Measurements from ENCODE around the gene GNB1L. TPM values are rescaled to one million over a fixed set of nuclear protein-coding genes. Genes with fewer than 3 reads are reported as not detected.

GNB1L gene
- total and polyA plus RNA-seq, 9 of the 15 experiments (the other 6 are each of a cell fraction or from before 2014, with no cell fraction given): 0.56 to 50.5 (median 10.2) TPM

DNA sequence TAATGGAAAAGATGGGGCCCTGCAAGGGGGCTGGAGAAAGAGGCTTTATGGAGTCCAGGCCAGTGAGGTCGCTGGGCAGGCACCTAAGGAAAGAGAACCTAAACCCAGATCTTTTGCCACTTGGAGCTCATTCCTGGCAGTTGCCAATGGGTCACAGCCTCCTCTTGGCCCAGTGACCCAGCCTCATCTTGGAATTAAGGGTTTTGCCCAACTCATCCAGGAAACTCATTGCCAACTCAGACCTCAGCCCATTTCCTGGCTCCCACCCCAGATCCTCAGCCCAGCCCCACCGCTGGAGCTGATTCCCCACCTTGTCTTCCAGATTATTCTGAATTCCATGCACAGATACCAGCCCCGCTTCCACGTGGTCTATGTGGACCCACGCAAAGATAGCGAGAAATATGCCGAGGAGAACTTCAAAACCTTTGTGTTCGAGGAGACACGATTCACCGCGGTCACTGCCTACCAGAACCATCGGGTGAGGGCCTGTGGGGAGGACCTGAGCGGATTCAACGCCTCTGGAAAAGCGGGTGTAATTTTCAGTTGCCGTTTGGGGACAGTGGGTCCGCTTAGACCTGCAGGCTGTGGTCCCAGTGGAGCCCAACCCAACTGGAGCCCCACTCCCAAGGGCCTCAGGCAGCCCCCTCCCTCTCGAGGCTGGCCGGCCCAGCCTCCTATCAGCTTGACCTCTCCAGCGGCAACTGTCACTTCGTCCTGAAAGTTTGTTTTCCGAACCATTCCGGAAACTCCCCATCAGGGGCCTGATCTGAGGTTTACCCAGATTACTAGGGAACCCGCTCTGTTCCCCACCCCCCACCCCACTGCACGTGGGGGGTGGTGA lies 89.8 kb downstream of the GNB1L start:
- Histone ChIP-seq H3K9ac (ENCODE audit: insufficient read depth in 1 of 2, low read depth in 2 of 2, low read length in 2 of 2) (peak overlapping the region in 1 of 2 experiments; percentile 35; a peak in 2 of 4 replicates), H4K20me1 (replicated peaks; ENCODE audit: control insufficient read depth, insufficient read depth, low read length) (0 out of 2 replicates have a peak, but pooled peaks cover 1% of the 10 kb centered on the region), H3K4me1 (replicated peaks in 1 of 2; ENCODE audit: control insufficient read depth in 2 of 2, insufficient read depth in 2 of 2, low read length in 2 of 2) (peaks cover 10 to 91% of the 10 kb centered on the region in 2 experiments; a peak in 3 of 5 replicates), H3K27me3 (ENCODE audit: control insufficient read depth in 2 of 2, insufficient read depth in 2 of 2, low read length in 2 of 2) (peaks cover 0 to 5% of the 10 kb centered on the region in 2 experiments; a peak in 1 of 5 replicates), H2AFZ (ENCODE audit: low read depth, low read length) (0 out of 2 replicates have a peak overlapping the region, but pooled peaks have one; percentile 5), H3K4me2 (ENCODE audit: insufficient read depth, low read length) (no peak overlapping the region), H3K9me3 (replicated peaks; ENCODE audit: control insufficient read depth, insufficient read depth, low read depth, low read length) (no peaks in the 10 kb centered on the region), H3K27ac (ENCODE audit: extremely low read depth, low read depth, low read length) (peak overlapping the region; percentile 2; the same call in 1 of the 3 replicates), H3K9me1 (ENCODE audit: control insufficient read depth, insufficient read depth, low read length) (peaks cover 6% of the 10 kb centered on the region), H3K36me3 (ENCODE audit: control insufficient read depth, insufficient read depth, low read length) (peaks cover 8% of the 10 kb centered on the region; the same call in 1 of the 3 replicates), H3K79me2 (ENCODE audit: control insufficient read depth, insufficient read depth, low read length) (peaks cover 25% of the 10 kb centered on the region), H3K4me3 (no peak overlapping the region)
- ChIA-PET POLR2A (interaction anchor here (0.7 to 6.7 kb wide), 14 partner anchors 8 to 552 kb away, joined by 3 to 78 read pairs (median 4); no protein-coding TSS in a partner anchor), CTCF (ENCODE audit: low intra/inter-chr PET ratio) (no interaction called here)
- FAIRE-seq (peak; percentile 19), ATAC-seq (no peak), DNase-seq (ENCODE audit: extremely low read depth in 1 of 4, low spot score in 3 of 4) (no peak)
- in situ Hi-C loops (cut with MboI) (no loop called here), intact Hi-C loops (cut with micrococcal nuclease) (no loop called here)
- BruUV-seq (replicated peaks): no TSS peak
- 60% methylated on average over 25 of the region's 25 CpGs for WGBS (ENCODE audit: insufficient coverage, low coverage, missing lambda C conversion rate)
- TF ChIP-seq SNRNP70 (optimal IDR thresholded peaks at IDR 0.05; ENCODE audit: low read depth, low read length): peak; percentile 62
- TF ChIP-seq, protein P1, sequence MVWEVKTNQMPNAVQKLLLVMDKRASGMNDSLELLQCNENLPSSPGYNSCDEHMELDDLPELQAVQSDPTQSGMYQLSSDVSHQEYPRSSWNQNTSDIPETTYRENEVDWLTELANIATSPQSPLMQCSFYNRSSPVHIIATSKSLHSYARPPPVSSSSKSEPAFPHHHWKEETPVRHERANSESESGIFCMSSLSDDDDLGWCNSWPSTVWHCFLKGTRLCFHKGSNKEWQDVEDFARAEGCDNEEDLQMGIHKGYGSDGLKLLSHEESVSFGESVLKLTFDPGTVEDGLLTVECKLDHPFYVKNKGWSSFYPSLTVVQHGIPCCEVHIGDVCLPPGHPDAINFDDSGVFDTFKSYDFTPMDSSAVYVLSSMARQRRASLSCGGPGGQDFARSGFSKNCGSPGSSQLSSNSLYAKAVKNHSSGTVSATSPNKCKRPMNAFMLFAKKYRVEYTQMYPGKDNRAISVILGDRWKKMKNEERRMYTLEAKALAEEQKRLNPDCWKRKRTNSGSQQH (CRISPR knock-in tag; IDR thresholded peaks at IDR 0.05): no peak
- TF ChIP-seq ELF1 (tag; IDR thresholded peaks at IDR 0.05): peak; percentile 32; the same call in 1 of the 2 replicates
- TF ChIP-seq MYNN (IDR thresholded peaks at IDR 0.05): no peak
- TF ChIP-seq MYNN (CRISPR knock-in tag; IDR thresholded peaks at IDR 0.05): 0 out of 2 replicates have a peak, but pooled peaks have one; percentile 36
- 0 out of 2 replicates have a peak, but pooled peaks have one; percentile 11 for TF ChIP-seq ZBTB7A (IDR thresholded peaks at IDR 0.05; ENCODE audit: borderline replicate concordance, control insufficient read depth, low read depth, low read length)
- no peak for TF ChIP-seq POLR2G (IDR thresholded peaks at IDR 0.05; ENCODE audit: low read depth, low read length)
- TF ChIP-seq DMBX1 (CRISPR knock-in tag; IDR thresholded peaks at IDR 0.05; ENCODE audit: borderline replicate concordance): 0 out of 2 replicates have a peak, but pooled peaks have one; percentile 3
- peak; percentile 67; the same call in 1 of the 2 replicates for TF ChIP-seq STAT6 (CRISPR knock-in tag; IDR thresholded peaks at IDR 0.05)
- TF ChIP-seq ZNF76 (CRISPR knock-in tag; IDR thresholded peaks at IDR 0.05; ENCODE audit: borderline replicate concordance): 0 out of 2 replicates have a peak, but pooled peaks have one; percentile 44
- TF ChIP-seq TBL1XR1 (IDR thresholded peaks at IDR 0.05; ENCODE audit: low read length in 2 of 2): 0 out of 4 replicates have a peak, but pooled peaks of 1 of the 2 experiments have one; percentile 9
- TF ChIP-seq, protein P2, sequence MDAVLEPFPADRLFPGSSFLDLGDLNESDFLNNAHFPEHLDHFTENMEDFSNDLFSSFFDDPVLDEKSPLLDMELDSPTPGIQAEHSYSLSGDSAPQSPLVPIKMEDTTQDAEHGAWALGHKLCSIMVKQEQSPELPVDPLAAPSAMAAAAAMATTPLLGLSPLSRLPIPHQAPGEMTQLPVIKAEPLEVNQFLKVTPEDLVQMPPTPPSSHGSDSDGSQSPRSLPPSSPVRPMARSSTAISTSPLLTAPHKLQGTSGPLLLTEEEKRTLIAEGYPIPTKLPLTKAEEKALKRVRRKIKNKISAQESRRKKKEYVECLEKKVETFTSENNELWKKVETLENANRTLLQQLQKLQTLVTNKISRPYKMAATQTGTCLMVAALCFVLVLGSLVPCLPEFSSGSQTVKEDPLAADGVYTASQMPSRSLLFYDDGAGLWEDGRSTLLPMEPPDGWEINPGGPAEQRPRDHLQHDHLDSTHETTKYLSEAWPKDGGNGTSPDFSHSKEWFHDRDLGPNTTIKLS (IDR thresholded peaks at IDR 0.05; ENCODE audit: borderline replicate concordance, low read depth): 0 out of 2 replicates have a peak, but pooled peaks have one; percentile 36
- TF ChIP-seq TAF9B (IDR thresholded peaks at IDR 0.05; ENCODE audit: partially characterized antibody): no peak
